Transverse colon (tissue), 3 donors: Measurements from ENCODE around the gene PPP3CB.

Experiments
- EP300 ChIP-seq: sonication (generic); formaldehyde crosslinking; IDR thresholded peaks from one replicate; pipeline ENCODE4 v1.6.1; 2017; ENCODE audit warnings: antibody characterized with exemption, low read depth
- TF ChIP-seq, protein P1 (sequence below), 5 experiments: fragments of 200-600 bp in 3 of 5; fragments of 450-650 bp in 2 of 5; sonication (generic) in 3 of 5; IDR thresholded peaks; 1 replicate in 2 of 5; 2 replicates in 3 of 5; pipeline ENCODE4 v1.5.1; 2016 to 2017; ENCODE audit warnings: antibody characterized with exemption in 5 of 5, inconsistent platforms in 3 of 5, mild to moderate bottlenecking in 2 of 5, moderate library complexity in 1 of 5

DNA sequence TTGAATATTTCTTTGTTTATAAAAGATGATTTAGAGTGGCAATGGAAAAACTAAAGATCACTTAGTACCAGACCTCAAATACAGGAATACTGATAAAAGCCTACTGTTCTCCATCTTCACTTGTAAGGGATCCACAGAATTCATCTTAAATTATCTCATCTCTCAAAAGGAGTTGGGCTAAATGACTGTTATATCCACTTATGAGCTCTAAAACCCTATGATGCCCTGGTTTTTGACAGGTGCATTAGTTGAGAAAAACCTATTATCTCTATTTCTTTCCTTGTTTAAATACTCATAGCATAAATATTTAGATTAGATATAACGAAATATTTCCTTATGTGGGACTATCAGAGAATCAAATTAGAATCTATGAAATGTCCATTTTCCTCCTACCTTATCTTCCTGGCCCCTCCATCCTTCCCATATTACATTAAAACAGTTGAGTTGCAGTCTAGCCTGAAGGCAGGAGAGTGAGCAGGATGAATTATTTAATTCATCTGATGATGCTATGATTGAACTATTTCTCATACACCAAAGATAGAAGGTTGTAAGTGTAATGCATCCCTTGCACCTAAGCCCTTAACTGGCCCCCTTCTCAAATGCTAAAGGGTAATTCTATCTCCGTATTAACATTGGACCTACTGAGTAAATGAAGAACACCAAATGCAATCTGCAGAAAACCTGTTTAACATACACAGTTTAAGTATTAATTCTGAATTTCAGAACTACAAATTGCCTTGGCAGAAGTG lies 29.7 kb downstream of the PPP3CB start:
- TF ChIP-seq, protein P1, sequence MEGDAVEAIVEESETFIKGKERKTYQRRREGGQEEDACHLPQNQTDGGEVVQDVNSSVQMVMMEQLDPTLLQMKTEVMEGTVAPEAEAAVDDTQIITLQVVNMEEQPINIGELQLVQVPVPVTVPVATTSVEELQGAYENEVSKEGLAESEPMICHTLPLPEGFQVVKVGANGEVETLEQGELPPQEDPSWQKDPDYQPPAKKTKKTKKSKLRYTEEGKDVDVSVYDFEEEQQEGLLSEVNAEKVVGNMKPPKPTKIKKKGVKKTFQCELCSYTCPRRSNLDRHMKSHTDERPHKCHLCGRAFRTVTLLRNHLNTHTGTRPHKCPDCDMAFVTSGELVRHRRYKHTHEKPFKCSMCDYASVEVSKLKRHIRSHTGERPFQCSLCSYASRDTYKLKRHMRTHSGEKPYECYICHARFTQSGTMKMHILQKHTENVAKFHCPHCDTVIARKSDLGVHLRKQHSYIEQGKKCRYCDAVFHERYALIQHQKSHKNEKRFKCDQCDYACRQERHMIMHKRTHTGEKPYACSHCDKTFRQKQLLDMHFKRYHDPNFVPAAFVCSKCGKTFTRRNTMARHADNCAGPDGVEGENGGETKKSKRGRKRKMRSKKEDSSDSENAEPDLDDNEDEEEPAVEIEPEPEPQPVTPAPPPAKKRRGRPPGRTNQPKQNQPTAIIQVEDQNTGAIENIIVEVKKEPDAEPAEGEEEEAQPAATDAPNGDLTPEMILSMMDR (IDR thresholded peaks at IDR 0.05): no peak
- no peak for TF ChIP-seq EP300
